GM06990 (cell line): ENCODE data around the gene TTC8.

Experiments
- DNase-seq: peaks from one replicate; pipeline ENCODE4 v3.0.0-alpha.2; 2011; ENCODE audit not compliant: insufficient read length; ENCODE audit errors: extremely low read depth
- H3K27me3 ChIP-seq: replicated peaks from 2 replicates; pipeline ENCODE4 v1.6.0; 2011; ENCODE audit warnings: low read length; ENCODE audit not compliant: control insufficient read depth, insufficient read depth
- H3K36me3 ChIP-seq: 2 replicates; pipeline ENCODE4 v1.5.1; 2011; ENCODE audit warnings: low read length; ENCODE audit not compliant: control insufficient read depth, insufficient read depth
- H3K4me3 ChIP-seq: replicated peaks from 2 replicates; pipeline ENCODE4 v1.5.1; 2011; ENCODE audit warnings: low read depth, mild to moderate bottlenecking, control low read depth, low read length
- TF ChIP-seq, protein P1 (sequence below): IDR thresholded peaks from 2 replicates; pipeline ENCODE4 v1.5.1; 2011; ENCODE audit warnings: low read length, control low read depth, mild to moderate bottlenecking, inconsistent platforms; ENCODE audit not compliant: insufficient read depth, poor library complexity, severe bottlenecking

The TTC8 gene

DNA sequence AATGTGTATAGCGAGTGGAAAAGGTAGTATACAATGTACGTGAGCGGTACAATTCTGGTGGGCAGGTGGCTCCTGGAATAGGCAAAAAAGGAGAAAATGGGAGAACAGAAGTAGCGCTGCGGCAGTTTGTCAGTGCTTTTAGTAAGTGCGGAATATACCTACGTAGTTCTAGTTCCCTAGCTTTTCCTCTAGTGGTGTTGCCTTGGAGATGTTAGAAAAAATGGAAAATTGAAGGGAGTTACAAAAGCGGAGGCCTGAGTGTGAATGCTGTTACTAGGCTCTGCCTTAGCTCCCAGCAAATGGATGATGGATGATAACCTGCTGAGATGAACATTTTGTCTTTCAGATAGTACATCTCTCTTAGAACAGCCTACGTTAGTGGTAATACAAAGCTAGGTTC lies 1.1 kb downstream of the TTC8 start:
- TF ChIP-seq, protein P1, sequence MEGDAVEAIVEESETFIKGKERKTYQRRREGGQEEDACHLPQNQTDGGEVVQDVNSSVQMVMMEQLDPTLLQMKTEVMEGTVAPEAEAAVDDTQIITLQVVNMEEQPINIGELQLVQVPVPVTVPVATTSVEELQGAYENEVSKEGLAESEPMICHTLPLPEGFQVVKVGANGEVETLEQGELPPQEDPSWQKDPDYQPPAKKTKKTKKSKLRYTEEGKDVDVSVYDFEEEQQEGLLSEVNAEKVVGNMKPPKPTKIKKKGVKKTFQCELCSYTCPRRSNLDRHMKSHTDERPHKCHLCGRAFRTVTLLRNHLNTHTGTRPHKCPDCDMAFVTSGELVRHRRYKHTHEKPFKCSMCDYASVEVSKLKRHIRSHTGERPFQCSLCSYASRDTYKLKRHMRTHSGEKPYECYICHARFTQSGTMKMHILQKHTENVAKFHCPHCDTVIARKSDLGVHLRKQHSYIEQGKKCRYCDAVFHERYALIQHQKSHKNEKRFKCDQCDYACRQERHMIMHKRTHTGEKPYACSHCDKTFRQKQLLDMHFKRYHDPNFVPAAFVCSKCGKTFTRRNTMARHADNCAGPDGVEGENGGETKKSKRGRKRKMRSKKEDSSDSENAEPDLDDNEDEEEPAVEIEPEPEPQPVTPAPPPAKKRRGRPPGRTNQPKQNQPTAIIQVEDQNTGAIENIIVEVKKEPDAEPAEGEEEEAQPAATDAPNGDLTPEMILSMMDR: no peak
- no peaks in the 10 kb centered on the region for H3K36me3 ChIP-seq
- no peak for DNase-seq
- no peak overlapping the region for H3K4me3 ChIP-seq
- H3K27me3 ChIP-seq: no peaks in the 10 kb centered on the region

DNA sequence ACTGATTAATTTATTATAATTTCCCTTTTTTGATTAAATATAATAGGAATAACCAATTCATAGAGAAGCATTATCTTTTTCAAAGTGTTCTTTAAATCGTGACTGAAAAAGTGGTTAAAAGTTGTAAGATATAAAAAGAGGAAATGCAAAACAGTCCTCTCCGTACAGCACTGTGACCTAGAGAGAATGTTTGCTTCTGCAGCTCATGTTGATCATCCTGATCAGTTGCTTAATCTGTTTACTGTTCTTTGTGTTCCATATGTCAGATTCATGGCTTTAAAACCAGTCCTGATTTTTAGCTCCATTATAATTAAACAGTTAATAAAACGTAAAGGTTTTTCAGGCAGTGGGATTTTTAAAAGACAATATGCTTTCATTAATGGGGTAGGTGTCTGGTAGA lies 4.7 kb downstream of the TTC8 start:
- H3K27me3 ChIP-seq: no peaks in the 10 kb centered on the region
- H3K4me3 ChIP-seq: no peak overlapping the region
- no peak for DNase-seq
- H3K36me3 ChIP-seq: no peaks in the 10 kb centered on the region
- TF ChIP-seq, protein P1: no peak

DNA sequence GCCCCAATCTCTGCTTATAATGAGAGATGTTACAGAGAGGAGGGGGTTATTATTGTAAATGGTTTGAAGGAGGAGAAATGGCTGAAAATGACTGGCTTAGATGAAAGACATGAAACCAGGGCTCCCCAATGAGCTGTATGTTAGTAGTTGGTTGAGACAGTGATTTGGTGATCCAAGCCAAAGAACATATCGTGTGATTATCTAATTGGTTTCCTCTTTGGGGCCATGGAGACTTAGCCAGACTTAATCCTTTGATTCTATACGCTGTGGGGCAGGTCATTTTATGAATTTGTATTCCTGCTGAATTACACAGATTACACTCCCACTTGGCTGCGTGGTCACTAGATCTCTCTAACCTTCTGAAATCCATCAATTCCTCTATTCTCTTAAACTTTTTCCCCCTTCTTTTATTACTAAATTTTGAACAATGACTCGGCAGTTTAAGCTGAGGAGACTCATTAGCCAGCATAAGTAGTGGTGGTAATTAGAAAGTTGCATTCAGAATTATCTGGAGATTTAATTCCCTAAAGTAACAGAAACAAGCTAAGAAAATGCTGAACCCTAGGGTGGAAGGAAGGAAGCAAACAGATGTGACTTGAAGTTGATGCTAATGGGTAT lies 5.3 kb downstream of the TTC8 start:
- Histone ChIP-seq H3K36me3 (no peaks in the 10 kb centered on the region), H3K4me3 (no peak overlapping the region), H3K27me3 (no peaks in the 10 kb centered on the region)
- TF ChIP-seq, protein P1: no peak
- no peak for DNase-seq

DNA sequence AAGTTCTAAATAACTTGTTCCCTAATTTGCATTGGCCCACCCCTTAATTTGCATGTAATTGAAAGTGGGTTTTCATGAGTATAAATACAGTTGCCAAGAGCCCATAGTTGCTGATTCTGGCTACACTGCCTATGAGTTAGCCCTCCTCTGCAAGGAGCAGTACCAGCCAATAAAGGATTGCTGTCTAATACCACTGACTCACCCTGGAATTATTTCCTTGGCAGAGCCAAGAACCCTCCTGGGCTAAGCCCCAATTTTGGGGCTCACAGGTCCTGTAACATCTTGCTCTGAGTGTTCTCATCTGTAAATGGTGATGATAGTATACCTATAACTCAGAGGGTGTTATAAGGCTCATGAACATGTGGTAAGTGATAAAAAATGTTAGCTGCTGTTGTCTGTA lies 6.8 kb downstream of the TTC8 start:
- DNase-seq: no peak
- Histone ChIP-seq H3K4me3 (no peak overlapping the region), H3K36me3 (no peaks in the 10 kb centered on the region), H3K27me3 (no peaks in the 10 kb centered on the region)
- TF ChIP-seq, protein P1: no peak

DNA sequence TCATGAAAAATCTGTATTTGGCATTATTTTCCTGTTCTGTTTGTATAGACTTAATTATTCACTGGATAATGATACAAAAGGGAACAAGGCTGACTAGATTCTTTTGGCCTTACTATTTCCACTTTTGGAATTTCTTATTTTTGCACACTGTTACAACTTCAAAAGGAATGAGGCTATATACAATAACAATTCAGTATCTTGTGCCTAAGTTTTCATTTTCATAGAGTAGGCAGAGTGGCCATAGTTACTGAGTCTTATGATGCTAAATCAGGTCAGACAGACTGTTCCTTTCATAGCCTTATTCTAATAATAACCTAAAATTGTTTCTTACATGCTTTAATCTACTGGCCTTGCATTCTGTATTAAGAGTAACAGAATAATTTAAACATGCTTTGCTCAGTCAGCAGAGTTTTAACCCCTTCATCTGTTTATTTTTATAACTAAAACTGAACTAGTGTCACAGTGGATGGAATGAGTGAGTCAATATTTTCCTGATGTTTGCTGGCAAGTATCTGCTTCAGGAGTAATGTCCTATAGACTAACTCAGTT lies 10.5 kb downstream of the TTC8 start:
- DNase-seq: no peak
- no peaks in the 10 kb centered on the region for H3K27me3 ChIP-seq
- H3K4me3 ChIP-seq: no peak overlapping the region
- TF ChIP-seq, protein P1: no peak
- no peaks in the 10 kb centered on the region for H3K36me3 ChIP-seq

DNA sequence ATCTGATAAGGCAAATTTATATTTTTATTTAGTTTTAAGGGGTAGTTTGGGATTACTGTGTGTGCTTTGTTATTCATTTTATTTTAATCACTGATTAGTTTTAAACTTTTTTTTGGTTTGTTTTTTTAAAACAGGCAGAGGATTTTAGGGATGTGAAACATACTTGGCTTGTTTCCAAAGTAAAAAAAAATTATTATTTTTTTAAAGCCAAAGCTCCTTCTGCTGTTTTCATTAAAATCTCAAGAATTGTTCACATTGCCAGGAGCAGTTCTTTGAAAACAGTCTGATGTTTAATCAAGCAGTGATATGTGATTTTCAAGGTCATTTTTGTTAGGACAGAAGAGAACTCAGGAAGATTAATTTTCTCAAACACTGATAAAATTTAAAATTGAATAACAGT lies 11.2 kb downstream of the TTC8 start:
- Histone ChIP-seq H3K4me3 (no peak overlapping the region), H3K36me3 (no peaks in the 10 kb centered on the region), H3K27me3 (no peaks in the 10 kb centered on the region)
- TF ChIP-seq, protein P1: no peak
- DNase-seq: no peak
